Limb (tissue), 2 donors: ENCODE data around the gene CA6.
"Not testable (repeated sequence)": the region's sequence is repeated elsewhere in the genome, so short reads cannot be mapped to it uniquely, and the experiment has no call there.

Source experiments
- DNase-seq, 2 donors: peaks; one replicate each; pipeline ENCODE4 v3.0.0-alpha.2; 2016; ENCODE audit errors: extremely low spot score in 2 of 2

Gene CA6

DNA sequence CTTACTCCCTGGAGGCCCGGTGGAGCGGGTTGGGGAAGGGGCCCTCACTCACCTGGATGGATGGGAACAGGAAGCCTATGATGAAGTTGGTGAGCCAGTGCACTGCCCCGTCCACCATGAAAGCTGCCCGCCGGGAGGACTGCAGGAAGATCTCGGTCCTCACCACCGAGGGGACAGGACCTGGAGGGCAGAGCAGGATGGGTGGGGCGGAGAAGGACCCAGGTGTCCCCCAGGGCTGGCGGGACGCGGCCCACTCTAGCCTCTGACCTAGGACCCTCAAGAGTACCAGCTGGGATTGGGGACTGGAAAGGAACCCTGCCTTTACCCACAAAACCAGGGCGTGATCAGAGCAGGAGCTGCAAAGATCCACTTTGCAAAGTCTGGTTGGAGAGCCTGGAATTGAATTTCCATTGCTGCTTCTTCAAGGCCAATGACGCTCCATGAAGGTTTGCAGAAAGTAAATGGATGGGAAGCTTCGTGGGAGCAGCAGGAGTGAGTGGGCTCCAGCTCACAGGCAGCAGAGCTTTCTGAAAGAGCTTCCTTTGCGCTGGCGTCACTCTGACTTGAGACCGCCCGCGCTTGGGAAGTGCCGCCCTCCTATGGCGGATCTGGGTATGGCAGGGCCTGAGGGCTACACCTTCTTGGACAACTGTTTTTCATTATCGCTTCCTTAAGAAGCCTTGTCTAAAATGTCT, 59.2 kb downstream of the CA6 start:
- peak; percentile 70 to 89 for DNase-seq

DNA sequence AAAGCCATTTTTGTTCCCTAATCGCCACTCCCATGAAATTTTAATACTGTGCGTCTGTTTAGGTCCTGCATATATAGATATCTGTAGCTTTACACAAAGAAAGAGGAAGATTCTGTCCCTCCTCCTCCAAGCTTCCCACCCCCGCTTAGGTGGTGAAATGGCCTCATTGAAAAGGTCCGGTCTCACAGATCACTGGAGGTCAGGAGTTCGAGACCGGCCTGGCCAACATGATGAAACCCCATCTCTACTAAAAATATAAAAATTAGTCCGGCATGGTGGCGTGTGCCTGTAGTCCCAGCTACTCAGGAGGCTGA, 59.7 kb downstream of the CA6 start:
- no peak for DNase-seq

DNA sequence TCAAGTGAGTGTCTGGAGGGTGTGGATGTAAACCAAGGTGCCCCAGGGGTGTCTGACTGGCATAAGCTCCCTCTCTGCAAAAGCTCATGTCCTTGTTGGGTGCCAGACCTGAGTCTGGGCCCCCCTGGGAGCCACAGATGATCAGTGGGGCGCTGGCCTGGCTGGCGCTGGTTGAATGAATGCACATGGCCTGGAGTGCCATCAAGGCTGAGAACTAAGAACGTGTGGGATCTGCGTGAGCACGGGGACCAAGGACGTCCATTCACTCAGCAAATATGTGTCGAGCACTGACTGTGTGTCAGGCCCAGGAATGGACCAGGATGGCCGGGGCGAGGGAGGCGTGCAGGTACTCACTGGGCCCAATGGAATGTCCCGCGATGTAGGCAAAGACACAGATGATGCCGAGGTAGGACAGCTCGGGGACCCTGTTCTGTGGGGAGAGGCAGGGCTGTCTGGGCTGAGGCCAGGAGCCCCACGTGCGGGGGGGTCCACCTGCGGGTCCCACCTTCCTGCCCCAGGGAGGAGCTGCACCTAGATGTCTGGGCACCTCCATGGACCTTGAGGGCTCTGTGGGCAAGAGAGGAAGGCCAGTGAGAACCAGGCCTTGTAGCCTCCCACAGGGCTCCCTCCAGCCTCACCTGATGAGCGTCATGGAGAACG, 61.4 kb downstream of the CA6 start:
- no peak for DNase-seq

DNA sequence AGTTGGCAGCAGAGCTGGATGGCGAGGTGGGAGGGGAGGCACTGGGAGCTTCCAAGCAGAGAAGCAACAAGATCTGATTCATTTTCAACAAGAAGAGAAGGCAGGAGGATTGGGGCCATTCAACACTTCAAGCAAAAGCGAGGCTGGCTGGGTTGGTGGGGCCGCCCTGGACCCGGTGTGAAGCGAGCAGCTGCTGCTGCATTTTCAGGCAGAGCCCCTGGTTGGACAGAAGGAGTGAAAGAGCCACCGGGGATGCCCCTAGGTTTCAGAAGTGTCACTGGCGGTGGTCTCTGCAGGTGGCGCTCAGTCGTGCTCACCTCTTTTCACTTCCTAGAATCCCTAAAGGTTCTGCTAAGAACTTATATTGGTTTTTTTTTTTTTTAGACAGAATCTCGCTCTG, 62.6 kb downstream of the CA6 start:
- no peak for DNase-seq

DNA sequence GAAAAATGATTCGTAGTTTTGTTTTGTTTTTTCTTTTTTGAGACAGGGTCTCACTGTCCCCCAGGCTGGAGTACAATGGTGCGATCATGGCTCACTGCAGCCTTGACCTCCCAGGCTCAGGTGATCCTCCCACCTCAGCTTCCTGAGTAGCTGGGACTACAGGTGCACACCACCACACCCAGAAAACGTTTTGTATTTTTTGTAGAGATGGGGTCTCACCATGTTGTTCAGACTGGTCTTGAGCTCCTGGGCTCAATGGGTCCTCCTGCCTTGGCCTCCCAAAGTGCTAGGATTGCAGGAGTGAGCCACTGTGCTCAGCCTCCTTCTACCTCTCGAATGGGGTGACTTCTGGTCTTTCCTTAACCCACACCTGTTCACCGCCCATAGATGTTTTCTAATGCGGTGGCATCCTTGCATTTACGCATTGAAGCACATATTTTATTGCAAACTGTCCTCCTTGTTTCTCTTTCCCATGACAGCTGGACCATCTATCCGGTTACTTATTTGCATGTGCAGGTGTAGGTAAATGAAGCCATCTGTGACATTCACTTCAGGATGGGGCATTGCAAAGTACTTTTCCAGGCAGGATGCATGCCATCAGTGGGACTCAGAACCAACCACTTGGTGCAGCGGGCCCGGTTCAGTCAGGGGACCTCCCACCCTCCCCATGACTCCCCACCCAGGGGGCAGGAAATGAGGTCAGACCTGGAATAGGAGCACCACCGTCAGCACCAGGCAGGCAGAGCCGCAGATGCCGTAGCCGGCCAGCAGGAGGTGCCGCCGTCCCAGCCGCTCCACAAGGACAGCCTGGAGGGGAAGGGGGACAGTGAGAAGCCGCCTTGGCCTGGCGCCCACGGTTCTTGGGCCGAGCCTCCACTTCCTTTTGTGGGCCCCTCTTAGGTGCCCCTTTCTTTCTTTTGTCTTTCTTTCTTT, 64.0 kb downstream of the CA6 start:
- peak in 1 of 2 donors; percentile 57 for DNase-seq

DNA sequence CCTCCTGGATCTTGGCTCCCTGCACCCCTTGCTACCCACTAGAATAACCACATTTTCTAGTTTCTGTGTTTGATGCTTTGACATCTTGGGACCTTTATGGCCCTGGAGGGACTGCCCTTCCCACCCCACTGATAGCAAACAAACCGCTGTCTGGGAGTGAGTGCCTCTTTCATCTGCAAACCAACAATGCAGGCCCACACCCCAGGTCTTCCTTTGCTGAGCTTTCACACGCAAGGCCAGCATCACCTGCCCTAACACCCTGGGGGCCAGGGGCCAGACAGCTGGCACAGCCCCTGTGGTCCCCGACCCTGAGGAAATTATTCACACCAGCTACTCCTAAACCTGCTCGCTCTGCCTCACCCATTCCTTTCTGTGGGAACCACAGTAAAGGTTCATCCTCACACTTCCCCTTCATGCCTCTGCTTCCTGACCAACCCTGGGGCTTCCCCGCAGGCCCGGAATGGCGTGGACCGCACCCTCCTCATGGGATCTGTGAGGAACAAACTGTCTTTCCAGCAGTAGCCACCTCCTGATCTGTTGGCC, 65.2 kb downstream of the CA6 start:
- DNase-seq, result no peak

DNA sequence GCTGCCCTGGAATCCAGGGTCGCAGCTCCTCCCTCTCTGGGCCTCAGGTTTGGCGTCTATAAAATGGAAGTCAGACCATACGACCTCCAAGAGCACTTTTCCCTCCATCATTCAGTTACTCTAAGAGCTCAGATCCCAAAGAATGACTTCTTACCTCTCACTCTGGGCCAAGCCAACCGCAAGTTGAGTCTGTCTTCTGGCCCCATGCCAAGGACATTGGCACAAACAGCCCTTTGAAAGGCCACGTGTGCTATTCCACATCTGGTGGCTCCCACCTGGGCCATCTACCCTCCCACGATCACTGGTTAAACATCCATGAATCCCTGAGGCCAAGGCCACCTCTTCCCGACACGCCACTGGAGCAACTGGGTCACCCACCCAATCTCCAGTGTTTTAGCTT, 68.2 kb downstream of the CA6 start:
- no peak for DNase-seq

DNA sequence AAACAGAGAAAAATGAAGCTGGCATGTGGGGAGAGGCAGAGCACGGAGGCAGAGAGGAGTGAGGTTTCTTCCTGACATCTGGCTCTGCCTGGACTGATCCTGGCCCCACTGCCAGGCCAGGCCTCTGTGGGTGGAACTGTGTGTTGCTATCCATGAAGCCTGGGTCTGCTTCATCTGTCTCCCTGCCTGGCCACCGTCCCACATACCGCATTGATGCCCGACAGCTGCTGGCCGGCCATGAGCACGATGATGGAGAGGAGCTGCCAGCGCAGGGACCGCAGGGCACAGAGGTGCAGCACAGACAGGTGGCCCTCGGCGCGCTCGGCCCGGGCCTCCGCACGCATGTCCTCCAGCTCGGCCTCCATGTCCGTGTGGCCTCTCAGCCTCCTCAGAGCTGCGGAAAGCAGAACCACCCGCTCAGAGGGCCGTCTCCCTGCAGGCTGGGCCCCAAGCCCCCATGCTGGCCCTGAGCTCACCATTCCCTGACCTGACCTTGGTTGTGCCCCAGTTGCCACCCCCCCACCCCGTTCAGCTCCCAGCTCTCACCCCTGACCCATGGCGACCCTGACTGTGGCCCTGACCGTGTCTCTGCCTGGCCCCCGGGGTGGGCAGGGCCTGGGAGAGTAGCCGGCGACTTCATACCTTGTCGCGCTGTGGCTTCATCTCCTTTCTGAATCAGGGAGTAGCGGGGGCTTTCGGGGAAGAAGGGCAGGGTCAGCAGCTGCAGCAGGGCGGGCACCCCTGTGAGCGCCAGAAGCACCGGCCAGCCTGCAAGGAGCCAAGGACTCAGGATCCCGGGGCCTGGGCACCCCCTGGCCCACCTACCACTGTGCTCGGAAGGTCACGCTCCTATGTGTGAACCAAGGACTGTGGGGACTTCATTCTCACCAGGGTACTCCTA, 69.1 kb downstream of the CA6 start:
- peak in 1 of 2 donors; percentile 4 for DNase-seq

DNA sequence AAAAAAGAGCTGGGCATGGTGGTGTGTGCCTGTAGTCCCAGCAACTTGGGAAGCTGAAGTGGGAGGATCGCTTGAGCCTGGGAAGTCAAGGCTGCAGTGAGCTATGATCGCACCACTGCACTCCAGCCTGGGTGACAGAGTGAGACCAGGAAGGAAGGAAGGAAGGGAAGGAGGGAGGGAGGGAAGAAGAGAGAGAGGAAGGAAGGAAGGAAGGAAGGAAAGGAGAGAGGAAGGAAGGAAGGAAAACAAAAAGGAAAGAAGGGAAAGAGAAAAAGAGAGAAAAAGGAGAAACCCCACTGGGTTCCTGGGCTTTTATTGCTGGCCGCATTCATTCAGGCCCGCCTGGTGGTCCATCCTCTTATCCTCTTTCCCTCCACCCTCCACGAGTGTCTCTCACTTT, 70.8 kb downstream of the CA6 start:
- no peak for DNase-seq

DNA sequence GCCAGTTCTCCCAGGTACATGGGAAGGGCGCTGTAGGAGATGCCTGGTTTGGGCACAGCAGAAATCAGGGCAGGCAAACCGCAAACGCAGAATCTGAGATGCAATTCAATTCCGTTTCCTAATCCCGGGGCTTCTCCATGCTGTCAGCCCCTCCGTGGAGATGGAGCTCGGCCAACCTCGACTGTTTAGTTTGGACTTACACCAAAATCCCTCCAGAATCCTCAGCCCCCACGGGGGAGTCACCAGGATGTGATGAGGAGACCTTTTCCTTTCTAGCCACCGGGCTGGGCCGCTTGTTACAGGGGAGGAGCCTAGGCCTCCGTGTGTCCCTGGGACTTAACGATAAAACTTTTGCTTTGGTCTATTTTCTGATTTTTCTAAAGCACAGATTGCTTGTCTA, 72.7 kb downstream of the CA6 start:
- peak in 1 of 2 donors; percentile 65 for DNase-seq

DNA sequence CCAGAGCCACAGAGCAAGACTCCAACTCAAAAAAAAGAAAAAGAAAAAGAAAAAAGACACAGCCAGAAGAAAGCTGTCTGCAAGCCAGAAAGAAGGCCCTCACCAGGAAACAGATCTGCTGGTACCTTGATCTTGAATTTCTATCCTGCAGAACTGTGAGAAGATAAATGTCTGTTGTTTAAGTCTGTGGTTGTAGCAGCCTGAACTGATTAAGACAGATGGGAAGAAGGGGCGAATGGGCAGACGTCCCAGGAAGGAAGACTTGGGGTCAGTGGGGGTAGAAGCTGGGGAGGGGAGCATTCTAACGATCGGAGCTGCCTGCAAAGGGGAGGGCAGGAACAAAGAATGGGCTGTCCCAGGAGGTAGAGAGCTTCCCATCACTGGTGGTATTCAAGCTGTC, 74.2 kb downstream of the CA6 start:
- DNase-seq, result no peak

DNA sequence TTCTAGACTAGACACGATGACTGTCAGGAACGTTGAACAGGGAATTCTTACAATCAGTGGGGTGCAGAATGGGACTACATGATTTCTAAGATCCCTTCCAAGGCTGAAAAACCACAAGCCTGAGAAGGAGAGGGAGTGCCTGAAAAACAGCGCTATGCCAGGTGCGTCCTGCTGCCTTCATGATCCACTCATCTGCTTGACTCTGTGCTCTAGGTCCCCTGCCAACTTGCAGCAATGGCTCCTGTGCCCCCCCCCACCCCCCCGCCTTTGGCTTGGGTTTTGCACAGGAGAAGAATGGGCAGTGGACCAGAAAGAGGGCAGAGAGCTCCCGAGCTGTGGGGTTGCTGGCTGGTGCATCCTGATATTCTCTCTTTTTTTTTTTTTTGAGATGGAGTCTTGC, 74.6 kb downstream of the CA6 start:
- DNase-seq, result no peak

DNA sequence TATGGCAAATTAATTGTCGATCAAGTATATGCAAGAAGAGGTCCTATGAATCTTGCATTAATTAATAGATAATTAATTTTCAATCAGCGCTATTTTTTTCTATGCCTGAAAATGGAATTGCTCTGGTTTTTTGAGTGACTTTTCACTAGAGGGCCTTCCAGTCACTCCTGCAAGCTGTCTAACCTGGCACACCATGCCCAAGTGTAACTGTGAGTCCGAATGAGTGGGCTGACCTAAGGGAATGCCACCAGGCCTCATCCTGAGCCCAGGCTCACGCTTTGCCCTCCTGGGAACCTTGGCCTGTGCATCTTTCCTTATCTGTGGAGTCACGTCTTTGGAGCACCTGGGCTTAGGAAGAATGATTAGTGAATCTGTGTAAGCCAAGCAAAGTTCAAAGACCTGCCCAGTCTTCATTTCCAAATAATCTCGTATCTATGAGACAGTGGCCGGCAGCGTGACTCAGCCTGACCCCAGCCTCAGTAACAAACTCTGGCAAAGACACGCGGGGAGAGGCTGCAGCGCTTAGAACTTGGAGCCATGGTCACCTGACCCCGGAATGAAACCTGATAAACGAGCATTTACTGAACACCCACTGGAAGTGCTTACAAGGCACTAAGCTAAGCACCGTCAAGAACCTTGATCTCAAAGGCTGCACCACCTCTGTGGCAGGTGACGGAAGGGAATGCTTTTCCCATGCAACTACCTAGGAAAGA, 76.5 kb downstream of the CA6 start:
- not testable (repeated sequence) for DNase-seq

DNA sequence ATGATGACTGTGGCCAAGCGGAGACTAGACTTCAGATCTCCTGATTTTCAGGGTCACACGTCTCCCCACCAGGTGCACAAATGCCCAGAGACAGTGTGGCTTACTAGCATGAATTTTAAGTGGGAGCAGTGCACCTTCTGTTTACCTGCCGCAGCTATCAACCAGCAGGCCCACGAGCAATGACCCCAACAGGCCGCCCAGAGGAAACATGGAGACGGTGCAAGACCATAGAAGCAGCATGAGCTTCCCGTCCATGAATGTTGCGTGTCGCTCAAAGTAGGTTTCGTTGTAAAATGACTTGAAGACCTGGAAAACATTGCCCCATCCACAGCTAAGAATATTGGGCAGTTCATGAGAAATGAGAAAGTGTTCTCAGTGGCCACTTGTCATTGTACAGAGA, 77.1 kb downstream of the CA6 start:
- no peak for DNase-seq
